HG03457 (cell line): ENCODE results near the gene FLRT3.

ENCODE experiments used
- ATAC-seq: cut with Tn5 transposase; IDR thresholded peaks from one replicate; pipeline ENCODE4 v1.9.1; 2021; ENCODE audit warnings: moderate number of reproducible peaks; ENCODE audit not compliant: unreplicated experiment

Gene FLRT3

GRCh38 chr20:14331646-14332045 is 5.8 kb downstream of the FLRT3 start:
- no peak for ATAC-seq

GRCh38 chr20:14319704-14320103 is 17.7 kb downstream of the FLRT3 start:
- no peak for ATAC-seq

- no peak for ATAC-seq
Measured at GRCh38 chr20:14313341-14314020, 23.9 kb downstream of the FLRT3 start.

- ATAC-seq: no peak
Measured at GRCh38 chr20:14312001-14312400, 25.4 kb downstream of the FLRT3 start.

GRCh38 chr20:14310977-14311627 is 26.3 kb downstream of the FLRT3 start:
- no peak for ATAC-seq

GRCh38 chr20:14307956-14308355 is 29.5 kb downstream of the FLRT3 start:
- no peak for ATAC-seq

- no peak for ATAC-seq
Measured at GRCh38 chr20:14304472-14304871, 32.9 kb downstream of the FLRT3 start.

- no peak for ATAC-seq
Measured at GRCh38 chr20:14303651-14304050, 33.8 kb downstream of the FLRT3 start.

GRCh38 chr20:14303106-14303505 is 34.3 kb downstream of the FLRT3 start:
- ATAC-seq: no peak

- ATAC-seq: no peak
Measured at GRCh38 chr20:14299831-14300230, 37.6 kb downstream of the FLRT3 start.

- ATAC-seq: no peak
Measured at GRCh38 chr20:14295770-14296309, 41.6 kb downstream of the FLRT3 start.

- ATAC-seq: no peak
Measured at GRCh38 chr20:14295238-14295637, 42.2 kb downstream of the FLRT3 start.

- ATAC-seq: no peak
Measured at GRCh38 chr20:14291502-14291901, 45.9 kb downstream of the FLRT3 start.

GRCh38 chr20:14288341-14289330 is 48.8 kb downstream of the FLRT3 start:
- no peak for ATAC-seq

- ATAC-seq: no peak
Measured at GRCh38 chr20:14284443-14284842, 53.0 kb downstream of the FLRT3 start.

GRCh38 chr20:14282140-14282539 is 55.3 kb downstream of the FLRT3 start:
- ATAC-seq: no peak
